ENCODE results near the gene EEF1AKMT4. TPM values are rescaled to one million over a fixed set of nuclear protein-coding genes. Genes with fewer than 3 reads are reported as not detected.

Gene EEF1AKMT4
- total RNA-seq, 1 experiment from 2014 or later = 8.1 TPM

- no peaks in the 10 kb centered on the region for H3K27me3 ChIP-seq (ENCODE audit: insufficient read depth, low read length)
- H2BK12ac ChIP-seq (ENCODE audit: insufficient read length, low read depth, low read length) = no peak overlapping the region
- no peak overlapping the region for H2AFZ ChIP-seq (ENCODE audit: low read length)
- no peak overlapping the region for H3T11ph ChIP-seq (ENCODE audit: low read length)
- no peaks in the 10 kb centered on the region for H4K20me1 ChIP-seq (ENCODE audit: control insufficient read depth, insufficient read depth, insufficient read length)
- no peak for DNase-seq
- no peak overlapping the region for H3K18ac ChIP-seq (ENCODE audit: insufficient read length, low read depth, low read length)
- H3K4ac ChIP-seq (ENCODE audit: low read depth, low read length) = no peak overlapping the region
- no peaks in the 10 kb centered on the region for H3K79me2 ChIP-seq (ENCODE audit: insufficient read depth, low read length)
- no peak overlapping the region for H2BK15ac ChIP-seq (ENCODE audit: low read depth, low read length)
- no peak overlapping the region for H2BK20ac ChIP-seq (ENCODE audit: low read depth, low read length, poor library complexity, severe bottlenecking)
- no peak overlapping the region; a peak in 1 of 7 replicates for H3K27ac Mint-ChIP-seq
- no peaks in the 10 kb centered on the region for H3K9me3 ChIP-seq (ENCODE audit: control insufficient read depth, low read depth, low read length)
- H3K23ac ChIP-seq (ENCODE audit: insufficient read length, low read depth, low read length) = no peak overlapping the region
- H3K4me3 Mint-ChIP-seq = no peak overlapping the region
- no CpG with 5 or more reads among the region's 8 CpGs for WGBS (ENCODE audit: extremely low coverage, insufficient read length, low lambda C conversion rate)
- no peak overlapping the region for H4K91ac ChIP-seq (ENCODE audit: insufficient read length, low read depth, low read length)
- peaks cover 0 to 7% of the 10 kb centered on the region in 2 experiments; a peak in 1 of 4 replicates for H3K4me1 Mint-ChIP-seq
- no peak overlapping the region for H3K14ac ChIP-seq (ENCODE audit: insufficient read depth, low read length)
- no peak overlapping the region for H3K9ac ChIP-seq (ENCODE audit: extremely low read depth, insufficient read length, low read length)
- no peak overlapping the region for H2AK5ac ChIP-seq (ENCODE audit: insufficient read length, low read length)
- H3K9me3 Mint-ChIP-seq = no peaks in the 10 kb centered on the region
- H3K27me3 Mint-ChIP-seq (ENCODE audit: low read depth) = peaks cover 8% of the 10 kb centered on the region
- H4K5ac ChIP-seq (ENCODE audit: insufficient read length, low read depth, low read length) = no peak overlapping the region
- H2BK120ac ChIP-seq (ENCODE audit: low read depth, low read length, poor library complexity, severe bottlenecking) = no peak overlapping the region
- no peak overlapping the region for H2BK5ac ChIP-seq (ENCODE audit: insufficient read length, low read length)
- H3K23me2 ChIP-seq (ENCODE audit: insufficient read length, low read depth, low read length, poor library complexity, severe bottlenecking) = no peaks in the 10 kb centered on the region
- H3K4me1 ChIP-seq (ENCODE audit: insufficient read depth, low read length) = no peaks in the 10 kb centered on the region
- no peak overlapping the region for H3K56ac ChIP-seq (ENCODE audit: insufficient read length, low read depth, low read length)
- no peak overlapping the region for H4K8ac ChIP-seq (replicated peaks; ENCODE audit: insufficient read length, low read depth, low read length)
- H3K27ac ChIP-seq (ENCODE audit: insufficient read length, low read depth, low read length) = no peak overlapping the region
- no peak overlapping the region for H3K4me2 ChIP-seq (ENCODE audit: insufficient read depth, insufficient read length, low read length)
- H3K36me3 Mint-ChIP-seq (ENCODE audit: insufficient read depth in 1 of 3, low read depth in 3 of 3) = no peaks in the 10 kb centered on the region
- H3K79me1 ChIP-seq (ENCODE audit: insufficient read depth, low read depth, low read length, poor library complexity, severe bottlenecking) = no peaks in the 10 kb centered on the region
- no peak for TF ChIP-seq CTCF (conservative IDR thresholded peaks at IDR 0.05)
These were observed 45.9 kb upstream of the EEF1AKMT4 start for GRCh38 chr3:184203526-184203925.
